ENCODE data around the gene SGSM2. TPM values are rescaled to one million over a fixed set of nuclear protein-coding genes. Genes with fewer than 3 reads are reported as not detected.

The SGSM2 gene
- total and polyA plus RNA-seq, 2 of the 13 experiments (the other 11 are each of a cell fraction or from before 2014, with no cell fraction given) = 30.4 to 51.3 TPM

- TF ChIP-seq ZNF746 (CRISPR knock-in tag; IDR thresholded peaks at IDR 0.05) (peak; percentile 51; the same call in 1 of the 2 replicates), TFE3 (CRISPR knock-in tag; IDR thresholded peaks at IDR 0.05) (no peak), HNRNPLL (IDR thresholded peaks at IDR 0.05; ENCODE audit: low read depth, low read length, poor library complexity, severe bottlenecking) (peak; percentile 94), ZNF414 (CRISPR knock-in tag; IDR thresholded peaks at IDR 0.05) (no peak), ZBTB4 (CRISPR knock-in tag; IDR thresholded peaks at IDR 0.05; ENCODE audit: borderline replicate concordance) (no peak; the same call in 1 of the 2 replicates), FOXJ3 (CRISPR knock-in tag; IDR thresholded peaks at IDR 0.05; ENCODE audit: borderline replicate concordance) (no peak), ZNF44 (CRISPR knock-in tag; IDR thresholded peaks at IDR 0.05) (no peak), ZFX (CRISPR knock-in tag; IDR thresholded peaks at IDR 0.05; ENCODE audit: low read depth) (peak; percentile 95), ZNF331 (CRISPR knock-in tag; IDR thresholded peaks at IDR 0.05) (0 out of 2 replicates have a peak, but pooled peaks have one; percentile 30), RFXAP (CRISPR knock-in tag; IDR thresholded peaks at IDR 0.05; ENCODE audit: borderline replicate concordance) (peak; percentile 38; the same call in 1 of the 2 replicates), ATAD3A (CRISPR knock-in tag; IDR thresholded peaks at IDR 0.05) (no peak), ZBTB44 (CRISPR knock-in tag; IDR thresholded peaks at IDR 0.05) (no peak), MXD3 (CRISPR knock-in tag; IDR thresholded peaks at IDR 0.05) (0 out of 2 replicates have a peak, but pooled peaks have one; percentile 71), ZBTB25 (CRISPR knock-in tag; IDR thresholded peaks at IDR 0.05) (no peak; the same call in 1 of the 2 replicates), ZNF333 (CRISPR knock-in tag; IDR thresholded peaks at IDR 0.05; ENCODE audit: borderline replicate concordance) (no peak), CENPT (CRISPR knock-in tag; IDR thresholded peaks at IDR 0.05; ENCODE audit: low read depth) (peak; percentile 67; the same call in 1 of the 2 replicates), SIX4 (CRISPR knock-in tag; IDR thresholded peaks at IDR 0.05) (no peak; the same call in 1 of the 2 replicates), ZNF546 (CRISPR knock-in tag; conservative IDR thresholded peaks at IDR 0.05) (0 out of 2 replicates have a peak, but pooled peaks have one; percentile 35), ZNF737 (CRISPR knock-in tag; IDR thresholded peaks at IDR 0.05; ENCODE audit: borderline replicate concordance) (no peak)
Measured at GRCh38 chr17:2303204-2304188, 33.8 kb upstream of the SGSM2 start, which contains the start of the genes SMG6 and SRR (continued).

Data from HepG2 (cell line).